Duodenal mucosa (tissue), 2 donors: Measurements from ENCODE around the gene NKRF.
"Not testable (repeated sequence)": the region's sequence is repeated elsewhere in the genome, so short reads cannot be mapped to it uniquely, and the experiment has no call there.

Experiments used
- H3K27ac ChIP-seq: one replicate; pipeline ENCODE4 v1.7.0; 2013; ENCODE audit warnings: low read depth, low read length
- H3K27me3 ChIP-seq, 2 donors: one replicate each; pipeline ENCODE4 v1.7.0; 2013; ENCODE audit warnings: low read length in 2 of 2, control low read depth in 1 of 2; ENCODE audit not compliant: insufficient read depth in 2 of 2, control insufficient read depth in 1 of 2
- H3K36me3 ChIP-seq, 2 donors: one replicate each; pipeline ENCODE4 v1.7.0; 2013; ENCODE audit warnings: low read length in 2 of 2, control low read depth in 1 of 2; ENCODE audit not compliant: insufficient read depth in 2 of 2, control insufficient read depth in 1 of 2
- H3K4me1 ChIP-seq, 2 donors: one replicate each; pipeline ENCODE4 v1.7.0; 2013; ENCODE audit warnings: low read length in 2 of 2, control low read depth in 1 of 2; ENCODE audit not compliant: insufficient read depth in 2 of 2, control insufficient read depth in 1 of 2
- H3K4me3 ChIP-seq, 2 donors: one replicate each; pipeline ENCODE4 v1.7.0; 2013; ENCODE audit warnings: low read length in 2 of 2, low read depth in 1 of 2
- H3K9ac ChIP-seq, 2 donors: one replicate each; pipeline ENCODE4 v1.7.0; 2013; ENCODE audit warnings: low read length in 2 of 2, low read depth in 1 of 2
- H3K9me3 ChIP-seq, 2 donors: one replicate each; pipeline ENCODE4 v1.7.0; 2013; ENCODE audit warnings: low read length in 2 of 2, control low read depth in 1 of 2; ENCODE audit not compliant: control insufficient read depth in 1 of 2

Gene NKRF

DNA sequence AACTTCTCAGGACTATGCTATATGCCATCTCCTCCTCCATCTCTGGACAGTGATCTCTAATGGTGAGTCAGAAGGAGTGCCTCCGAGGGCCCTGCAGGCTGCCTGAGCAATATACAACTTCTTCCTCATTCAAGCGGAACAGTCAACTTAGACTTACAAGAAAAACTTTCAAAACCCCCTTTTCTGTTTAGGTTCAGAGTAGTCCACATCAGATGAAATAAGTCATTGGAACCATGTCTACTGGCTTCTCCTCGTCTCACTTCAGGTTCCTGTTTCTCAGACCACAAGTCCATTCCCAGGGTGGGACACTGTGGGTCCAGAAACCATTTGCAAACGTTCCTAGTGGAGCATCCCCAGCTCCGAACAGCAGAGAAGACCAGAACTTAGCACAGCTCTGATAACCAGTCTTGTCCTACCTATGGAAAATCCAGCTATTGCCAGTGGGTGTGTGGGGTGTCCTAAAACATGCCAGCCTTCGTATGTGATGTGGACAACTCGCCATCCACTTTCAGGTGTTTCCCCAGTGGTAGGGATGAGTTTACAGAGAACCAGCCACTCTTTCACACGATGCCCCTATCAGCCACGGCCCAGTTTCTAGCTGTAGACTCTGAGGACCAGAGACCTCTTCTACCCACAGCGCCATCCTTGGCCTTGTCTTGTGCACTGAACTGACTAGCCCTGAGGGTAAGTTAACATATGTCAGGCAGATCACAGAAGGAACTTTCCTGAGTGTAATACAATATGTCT, 32.7 kb upstream of the NKRF start:
- peaks cover 0 to 5% of the 10 kb centered on the region in 2 donors for H3K4me1 ChIP-seq
- H3K9ac ChIP-seq = no peak overlapping the region
- H3K27me3 ChIP-seq = no peaks in the 10 kb centered on the region
- no peaks in the 10 kb centered on the region for H3K9me3 ChIP-seq
- no peak overlapping the region for H3K4me3 ChIP-seq
- no peak overlapping the region for H3K27ac ChIP-seq
- peaks cover 0 to 3% of the 10 kb centered on the region in 2 donors for H3K36me3 ChIP-seq

DNA sequence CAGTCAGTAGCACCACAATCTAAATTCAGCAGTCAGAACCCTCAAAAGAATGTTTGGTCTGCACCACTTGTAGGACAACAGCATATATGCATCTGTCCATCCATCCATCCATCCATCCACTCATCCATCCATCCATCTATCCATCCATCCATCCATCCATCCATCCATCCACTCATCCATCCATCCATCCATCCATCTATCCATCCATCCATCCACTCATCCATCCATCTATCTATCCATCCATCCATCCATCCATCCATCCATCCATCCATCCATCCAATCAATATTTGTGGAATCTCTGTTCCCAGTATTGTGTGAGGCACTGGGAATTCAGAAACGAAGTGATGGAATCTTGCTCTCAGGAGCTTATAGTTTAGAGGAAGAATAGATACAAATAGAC, 31.2 kb upstream of the NKRF start:
- H3K27me3 ChIP-seq, H3K36me3 ChIP-seq, H3K4me1 ChIP-seq, H3K4me3 ChIP-seq, H3K9me3 ChIP-seq, H3K27ac ChIP-seq, H3K9ac ChIP-seq: not testable (repeated sequence)

DNA sequence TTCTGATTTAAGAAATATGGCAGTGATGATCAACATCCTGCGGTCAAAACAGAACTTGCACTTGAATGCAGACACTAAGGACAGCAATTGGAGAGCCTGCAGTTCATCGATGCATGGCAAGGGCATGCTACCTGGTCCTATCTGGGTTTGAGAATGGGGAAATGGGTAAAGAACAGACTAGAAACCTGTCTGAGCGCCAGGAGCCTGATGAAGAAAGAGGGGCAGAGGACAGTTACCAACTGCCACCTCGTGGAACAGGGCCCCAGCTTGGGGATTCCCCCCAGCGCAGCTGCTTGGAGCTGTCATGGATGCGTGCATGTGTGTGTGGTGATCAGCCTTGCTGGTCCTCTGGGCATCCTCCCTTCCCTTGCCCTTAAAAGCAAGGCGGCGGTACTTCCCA, 30.2 kb upstream of the NKRF start:
- Histone ChIP-seq H3K27ac (no peak overlapping the region), H3K4me1 (peaks cover 0 to 5% of the 10 kb centered on the region in 2 donors), H3K9ac (no peak overlapping the region)

DNA sequence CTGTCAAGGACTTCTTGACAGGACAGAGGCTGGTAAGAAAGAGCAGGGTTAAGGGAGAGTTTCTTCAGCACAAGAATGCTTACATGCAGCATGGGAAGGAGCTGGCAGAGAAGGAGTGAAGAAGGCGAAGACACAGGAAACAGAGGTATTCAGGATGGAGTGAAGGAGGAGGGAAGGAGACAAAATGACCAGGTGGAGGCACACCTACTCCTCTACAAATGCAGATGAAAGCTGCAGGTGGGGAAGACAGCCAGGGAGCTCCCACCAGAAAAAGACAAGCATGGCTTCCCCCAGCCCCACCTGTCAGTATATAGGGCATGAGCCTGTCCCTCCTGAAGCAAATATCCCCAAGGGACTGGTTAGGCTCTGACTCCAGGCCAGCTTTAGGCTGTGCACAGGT, 29.6 kb upstream of the NKRF start:
- no peak overlapping the region for H3K9ac ChIP-seq
- H3K9me3 ChIP-seq = no peaks in the 10 kb centered on the region
- no peaks in the 10 kb centered on the region for H3K27me3 ChIP-seq
- H3K36me3 ChIP-seq = peaks cover 0 to 3% of the 10 kb centered on the region in 2 donors
- H3K4me3 ChIP-seq = no peak overlapping the region
- no peak overlapping the region for H3K27ac ChIP-seq
- peaks cover 0 to 5% of the 10 kb centered on the region in 2 donors for H3K4me1 ChIP-seq

More for the DNA sequence above, 30.2 kb upstream of the NKRF start:
- H3K4me3 ChIP-seq = no peak overlapping the region
- H3K9me3 ChIP-seq = no peaks in the 10 kb centered on the region
- peaks cover 0 to 3% of the 10 kb centered on the region in 2 donors for H3K36me3 ChIP-seq
- H3K27me3 ChIP-seq = no peaks in the 10 kb centered on the region

DNA sequence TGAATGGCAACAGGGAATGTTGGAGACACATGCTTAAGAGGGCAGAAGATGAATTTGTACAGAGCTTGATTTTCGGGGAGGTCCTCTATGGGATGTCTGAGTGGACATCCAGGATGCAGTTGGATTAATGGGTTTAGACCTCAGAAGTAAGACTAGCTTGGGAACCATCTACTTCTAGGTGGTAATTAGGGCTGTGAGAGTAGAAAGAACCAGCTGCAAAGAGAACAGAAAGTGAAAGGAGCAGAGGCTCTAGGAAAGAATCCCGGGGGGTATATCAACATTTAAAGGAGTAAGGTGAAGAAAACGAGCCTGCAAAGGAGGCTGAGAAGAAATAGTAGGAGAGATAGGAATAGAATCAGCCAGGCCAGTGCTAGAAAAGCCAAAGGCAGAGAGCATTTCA, 29.0 kb upstream of the NKRF start:
- Histone ChIP-seq H3K4me1 (peaks cover 0 to 5% of the 10 kb centered on the region in 2 donors), H3K4me3 (no peak overlapping the region), H3K27ac (no peak overlapping the region), H3K27me3 (no peaks in the 10 kb centered on the region), H3K9ac (no peak overlapping the region), H3K36me3 (peaks cover 0 to 3% of the 10 kb centered on the region in 2 donors), H3K9me3 (no peaks in the 10 kb centered on the region)

DNA sequence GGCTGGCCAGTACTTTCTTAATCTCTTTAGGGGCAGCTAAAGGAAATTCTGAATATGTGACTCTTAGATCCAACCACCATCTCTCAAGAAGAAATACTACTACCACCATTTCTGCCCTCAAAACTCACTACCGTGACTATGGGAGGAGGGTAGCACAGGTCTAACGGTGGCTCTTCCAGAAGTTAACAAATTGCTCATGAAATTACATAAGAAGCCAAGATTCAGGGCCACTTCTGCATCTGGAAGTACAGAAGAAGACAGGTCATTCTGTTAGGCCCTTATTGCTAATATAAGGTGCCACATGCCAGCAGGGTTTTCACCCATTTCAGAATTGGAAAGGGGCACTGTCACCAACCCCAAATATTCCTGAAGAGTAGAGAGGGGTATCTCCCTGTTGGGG, 19.6 kb upstream of the NKRF start:
- Histone ChIP-seq H3K4me1 (no peaks in the 10 kb centered on the region), H3K4me3 (no peak overlapping the region), H3K27ac (no peak overlapping the region), H3K27me3 (no peaks in the 10 kb centered on the region), H3K36me3 (no peaks in the 10 kb centered on the region), H3K9me3 (no peaks in the 10 kb centered on the region), H3K9ac (no peak overlapping the region)

DNA sequence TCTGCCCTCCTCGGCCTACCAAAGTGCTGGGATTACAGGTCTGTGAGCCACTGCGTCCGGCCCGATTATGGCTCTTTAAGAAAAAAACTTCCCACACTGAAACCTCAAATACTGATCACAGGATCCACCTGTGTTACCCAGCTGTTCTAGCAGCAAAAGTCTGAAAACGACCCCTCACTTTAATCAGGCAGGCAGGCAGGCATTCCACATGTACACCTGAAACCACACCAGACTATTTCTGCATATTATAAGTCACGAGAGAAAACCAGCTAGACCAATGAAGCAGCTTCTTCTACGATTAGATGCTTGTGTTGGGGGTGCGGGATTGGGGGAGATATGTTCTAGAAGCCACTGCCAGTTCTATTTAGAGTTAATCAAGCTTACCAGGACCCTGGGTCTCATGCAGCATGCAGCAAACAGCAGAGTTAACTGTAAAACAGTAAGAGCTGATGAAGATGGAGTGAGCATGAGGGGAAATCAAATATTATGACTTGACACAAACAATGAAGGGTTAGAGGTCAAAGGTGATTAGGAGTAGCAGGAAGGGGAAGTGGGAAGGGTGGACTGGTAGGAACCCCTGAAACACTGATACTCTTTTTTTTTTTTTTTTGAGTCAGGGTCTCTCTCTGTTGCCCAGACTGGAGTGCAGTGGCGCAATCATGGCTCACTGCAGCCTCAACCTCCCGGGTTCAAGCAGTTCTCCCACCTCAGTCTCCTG, 18.9 kb upstream of the NKRF start:
- no peaks in the 10 kb centered on the region for H3K9me3 ChIP-seq
- no peak overlapping the region for H3K4me3 ChIP-seq
- no peak overlapping the region for H3K9ac ChIP-seq
- H3K4me1 ChIP-seq = no peaks in the 10 kb centered on the region
- H3K27ac ChIP-seq = no peak overlapping the region
- H3K36me3 ChIP-seq = no peaks in the 10 kb centered on the region
- H3K27me3 ChIP-seq = no peaks in the 10 kb centered on the region

DNA sequence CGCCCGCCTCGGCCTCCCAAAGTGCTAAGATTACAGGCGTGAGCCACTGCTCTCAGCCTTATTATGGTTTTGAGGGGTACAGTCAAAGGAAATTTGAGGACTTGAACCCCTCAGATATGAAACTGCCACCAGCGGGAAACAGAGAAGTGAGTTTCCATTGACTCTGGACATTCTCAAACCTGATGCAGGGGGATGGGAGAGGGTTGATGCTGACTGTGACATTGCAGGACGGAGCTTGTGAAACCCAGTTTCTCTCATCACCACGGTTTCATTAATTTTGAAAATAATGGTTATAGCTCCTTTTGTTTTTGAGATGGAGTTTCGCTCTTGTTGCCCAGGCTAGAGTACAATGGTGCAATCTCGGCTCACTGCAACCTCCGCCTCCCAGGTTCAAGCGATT, 18.2 kb upstream of the NKRF start:
- Histone ChIP-seq H3K4me3 (no peak overlapping the region), H3K9ac (no peak overlapping the region), H3K36me3 (no peaks in the 10 kb centered on the region), H3K4me1 (no peaks in the 10 kb centered on the region), H3K27ac (no peak overlapping the region), H3K9me3 (no peaks in the 10 kb centered on the region), H3K27me3 (no peaks in the 10 kb centered on the region)

DNA sequence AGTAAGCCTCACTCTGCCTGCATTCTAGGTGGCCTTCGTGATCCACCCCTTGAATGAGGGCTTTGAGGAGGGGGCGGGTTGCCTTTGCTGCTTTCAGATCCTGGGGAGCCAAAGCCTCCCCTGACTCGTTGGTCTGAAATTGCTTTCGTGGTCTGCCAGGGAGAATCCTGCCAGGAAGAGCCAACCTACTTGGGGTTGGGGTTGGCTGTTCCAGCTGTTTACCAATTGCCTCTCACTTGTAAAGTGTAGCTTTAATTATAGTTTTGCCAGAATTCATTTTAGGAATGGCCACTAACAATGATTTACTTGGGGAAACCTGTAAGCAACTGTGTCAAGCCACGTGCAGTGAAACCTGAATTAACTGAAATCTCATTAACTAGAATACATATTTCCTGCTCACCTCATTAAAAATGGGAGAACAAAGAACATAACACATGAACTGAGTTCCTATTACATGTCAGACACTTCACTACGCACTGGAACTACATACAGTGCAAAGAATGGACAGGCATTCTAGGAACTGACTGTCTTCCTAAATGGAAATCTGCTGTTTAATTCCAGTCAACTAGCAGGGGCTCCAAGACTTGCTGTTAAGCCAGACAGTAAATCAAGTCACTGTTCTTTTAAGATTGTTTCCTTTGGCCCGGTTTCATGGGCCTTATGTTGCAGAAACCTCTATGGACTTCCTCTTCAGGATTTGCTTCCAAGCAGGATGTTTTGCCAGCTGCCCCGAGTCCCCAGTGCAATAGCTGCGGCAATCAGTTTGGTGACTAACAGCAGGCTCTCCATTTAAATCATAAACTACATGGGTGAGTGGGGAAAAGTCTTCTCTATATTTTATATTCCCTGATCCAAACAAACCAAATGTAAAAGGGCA, 16.4 kb upstream of the NKRF start:
- Histone ChIP-seq H3K9ac (no peak overlapping the region), H3K27ac (no peak overlapping the region), H3K36me3 (no peaks in the 10 kb centered on the region), H3K4me1 (no peaks in the 10 kb centered on the region), H3K9me3 (no peaks in the 10 kb centered on the region), H3K27me3 (no peaks in the 10 kb centered on the region), H3K4me3 (no peak overlapping the region)

DNA sequence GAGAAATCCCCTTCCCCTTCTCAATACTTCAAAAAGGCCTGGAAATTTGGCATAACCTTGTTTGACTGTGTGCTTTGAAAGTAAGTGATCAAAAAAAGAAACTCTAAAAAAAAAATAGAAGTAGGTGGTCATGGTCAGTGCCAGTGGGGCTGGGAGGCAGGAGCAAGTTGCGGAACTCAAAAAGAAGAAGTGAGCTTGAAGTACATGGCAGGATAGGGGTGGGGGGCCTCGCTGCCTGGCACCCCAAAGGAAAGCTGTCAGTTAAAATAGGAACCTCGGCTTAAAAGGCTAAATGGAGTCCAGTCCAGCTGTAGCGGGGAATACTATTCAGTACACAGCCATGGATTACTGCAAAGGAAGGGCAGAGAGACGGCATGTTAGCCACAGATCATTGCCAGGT, 12.2 kb upstream of the NKRF start:
- H3K9ac ChIP-seq = no peak overlapping the region
- H3K27me3 ChIP-seq = no peaks in the 10 kb centered on the region
- H3K4me3 ChIP-seq = no peak overlapping the region
- no peaks in the 10 kb centered on the region for H3K36me3 ChIP-seq
- no peak overlapping the region for H3K27ac ChIP-seq
- no peaks in the 10 kb centered on the region for H3K4me1 ChIP-seq
- no peaks in the 10 kb centered on the region for H3K9me3 ChIP-seq
